Left renal pelvis (tissue), 4 donors: Measurements from ENCODE around the gene TSGA10. TPM values are rescaled to one million over a fixed set of nuclear protein-coding genes. Genes with fewer than 3 reads are reported as not detected.
"Not testable (repeated sequence)": the region's sequence is repeated elsewhere in the genome, so short reads cannot be mapped to it uniquely, and the experiment has no call there.

Source experiments
- DNase-seq, 4 donors: peaks; one replicate each; pipeline ENCODE4 v3.0.0-alpha.2; 2013; ENCODE audit warnings: low read depth in 4 of 4, low spot score in 3 of 4
- polyA plus RNA-seq, 4 donors: library from polyadenylated mRNA; unstranded; fragments of 120-200 nt; gene quantifications; one replicate each; pipeline ENCODE4 v1.2.1, GENCODE V29; 2013; ENCODE audit not compliant: insufficient read length in 4 of 4

TSGA10 gene
- polyA plus RNA-seq, 4 donors: 4.6 to 19.9 (median 12.6) TPM

- DNase-seq: no peak
Measured at GRCh38 chr2:99156891-99157290, 2.1 kb upstream of the TSGA10 start.

- no peak for DNase-seq
Measured at GRCh38 chr2:99153921-99154604, 679 bp downstream of the TSGA10 start.

GRCh38 chr2:99152199-99152895 lies 2.4 kb downstream of the TSGA10 start:
- DNase-seq: no peak

GRCh38 chr2:99150706-99151105 lies 4.0 kb downstream of the TSGA10 start:
- DNase-seq: no peak

GRCh38 chr2:99141110-99142108 lies 13.3 kb downstream of the TSGA10 start, which contains the start of gene C2orf15:
Gene C2orf15 (plus strand): TSS chr2:99141707. CDS start chr2:99150559, 8,852 bp downstream.
- peak; percentile 85 to 89 (median 87) for DNase-seq

GRCh38 chr2:99140860-99141109 lies 14.0 kb downstream of the TSGA10 start:
- peak in 1 of 4 donors; percentile 36 for DNase-seq

GRCh38 chr2:99140056-99140859 lies 14.5 kb downstream of the TSGA10 start:
- DNase-seq: no peak

- DNase-seq: no peak
Measured at GRCh38 chr2:99139003-99139402, 15.7 kb downstream of the TSGA10 start.

GRCh38 chr2:99135044-99135556 lies 19.6 kb downstream of the TSGA10 start:
- not testable (repeated sequence) for DNase-seq

- DNase-seq: no peak
Measured at GRCh38 chr2:99127981-99128380, 26.8 kb downstream of the TSGA10 start.

- DNase-seq: no peak
Measured at GRCh38 chr2:99112617-99113016, 42.1 kb downstream of the TSGA10 start.

- DNase-seq: no peak
Measured at GRCh38 chr2:99111945-99112344, 42.8 kb downstream of the TSGA10 start.

GRCh38 chr2:99111236-99111635 lies 43.5 kb downstream of the TSGA10 start:
- no peak for DNase-seq

- DNase-seq: no peak
Measured at GRCh38 chr2:99106913-99107312, 47.8 kb downstream of the TSGA10 start.

- no peak for DNase-seq
Measured at GRCh38 chr2:99104006-99104405, 50.7 kb downstream of the TSGA10 start.

- no peak for DNase-seq
Measured at GRCh38 chr2:99101697-99102096, 53.0 kb downstream of the TSGA10 start.

- no peak for DNase-seq
Measured at GRCh38 chr2:99096728-99097127, 58.0 kb downstream of the TSGA10 start.

GRCh38 chr2:99088017-99088416 lies 66.7 kb downstream of the TSGA10 start:
- DNase-seq: no peak

- no peak for DNase-seq
Measured at GRCh38 chr2:99086385-99086784, 68.4 kb downstream of the TSGA10 start.

GRCh38 chr2:99085421-99085820 lies 69.3 kb downstream of the TSGA10 start:
- no peak for DNase-seq
